ENCODE measurements around the gene CAMTA1.

The CAMTA1 gene

DNA sequence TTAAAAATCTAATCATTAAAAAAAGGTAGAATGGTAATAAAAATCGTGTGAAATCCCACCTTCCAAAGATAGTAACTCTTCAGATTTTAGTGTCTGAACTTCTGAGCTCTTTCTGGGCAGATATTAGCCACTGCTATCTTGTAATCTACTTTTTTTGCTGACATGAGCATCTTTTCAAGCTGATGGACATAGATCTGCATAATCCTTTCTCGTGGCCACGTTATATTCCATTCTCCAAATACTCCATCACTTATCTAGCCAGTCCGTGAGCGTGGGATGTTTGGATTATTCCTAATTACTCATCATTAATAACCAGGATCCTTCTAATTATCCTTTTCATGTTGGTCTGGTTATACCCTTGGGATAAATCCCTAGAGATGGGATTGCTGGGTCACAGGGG is 731.7 kb downstream of the CAMTA1 start:
- no peak for DNase-seq (ENCODE audit: low read depth)

DNA sequence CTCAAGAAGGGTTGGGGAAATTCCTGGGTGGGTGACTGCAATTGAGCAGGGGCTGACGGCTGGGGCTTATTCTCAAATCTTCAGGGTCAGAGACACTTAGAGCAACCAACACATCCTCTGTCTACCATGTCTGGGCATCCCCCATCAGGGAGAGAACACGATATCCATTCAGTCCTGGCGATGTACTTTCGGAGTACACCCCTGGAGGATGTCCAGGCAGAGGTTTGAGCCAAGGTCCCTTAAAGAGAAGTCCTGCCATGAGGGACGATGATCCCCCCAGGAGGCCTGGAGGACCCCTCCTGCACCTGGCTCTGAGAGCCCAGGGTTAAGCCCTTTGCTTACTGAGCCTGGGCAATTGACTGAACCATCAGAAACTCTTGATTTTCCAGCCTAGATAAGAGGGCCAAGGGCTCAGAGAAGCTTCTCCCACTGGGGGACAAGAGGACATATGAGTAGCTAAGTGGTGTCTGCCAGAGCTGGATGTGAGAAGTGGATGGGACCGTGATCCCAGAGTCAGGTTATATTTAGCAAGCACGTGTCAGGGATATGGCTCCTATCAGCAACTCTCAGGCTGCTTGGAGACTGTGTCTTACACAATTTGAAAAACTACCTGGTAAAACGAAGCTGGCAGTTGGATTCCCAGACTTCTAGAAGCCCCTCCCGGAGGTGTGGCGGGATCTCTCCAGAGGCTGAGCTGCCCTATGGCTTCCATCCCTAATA is 732.5 kb downstream of the CAMTA1 start:
- no peak for DNase-seq (ENCODE audit: low read depth)

- DNase-seq (ENCODE audit: low read depth), result no peak
Measured at GRCh38 chr1:7518411-7518810, 733.2 kb downstream of the CAMTA1 start.

GRCh38 chr1:7519181-7519860 is 734.1 kb downstream of the CAMTA1 start:
- no peak for DNase-seq (ENCODE audit: low read depth)

- no peak for DNase-seq (ENCODE audit: low read depth)
Measured at GRCh38 chr1:7519861-7520395, 734.7 kb downstream of the CAMTA1 start.

DNA sequence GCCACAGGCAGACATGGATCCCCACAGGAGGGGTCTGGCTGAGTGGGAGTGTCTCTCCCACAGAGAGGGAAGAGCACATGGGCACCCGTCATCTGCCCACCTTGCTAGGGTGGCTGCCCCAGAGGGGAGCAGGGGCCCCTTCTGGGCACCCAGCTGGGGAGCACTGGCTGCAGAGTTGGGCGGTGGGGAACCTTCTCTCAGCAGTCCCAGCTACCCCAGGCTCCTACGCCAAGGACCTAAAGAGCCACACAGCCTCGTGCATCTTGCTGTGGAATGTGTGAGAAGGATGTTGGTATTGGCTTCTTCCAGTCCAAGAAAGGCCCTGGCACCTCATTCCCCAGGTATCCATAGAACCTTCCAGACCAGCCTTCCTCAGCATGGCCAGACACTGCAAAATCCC is 735.2 kb downstream of the CAMTA1 start:
- DNase-seq (ENCODE audit: low read depth), result no peak

DNA sequence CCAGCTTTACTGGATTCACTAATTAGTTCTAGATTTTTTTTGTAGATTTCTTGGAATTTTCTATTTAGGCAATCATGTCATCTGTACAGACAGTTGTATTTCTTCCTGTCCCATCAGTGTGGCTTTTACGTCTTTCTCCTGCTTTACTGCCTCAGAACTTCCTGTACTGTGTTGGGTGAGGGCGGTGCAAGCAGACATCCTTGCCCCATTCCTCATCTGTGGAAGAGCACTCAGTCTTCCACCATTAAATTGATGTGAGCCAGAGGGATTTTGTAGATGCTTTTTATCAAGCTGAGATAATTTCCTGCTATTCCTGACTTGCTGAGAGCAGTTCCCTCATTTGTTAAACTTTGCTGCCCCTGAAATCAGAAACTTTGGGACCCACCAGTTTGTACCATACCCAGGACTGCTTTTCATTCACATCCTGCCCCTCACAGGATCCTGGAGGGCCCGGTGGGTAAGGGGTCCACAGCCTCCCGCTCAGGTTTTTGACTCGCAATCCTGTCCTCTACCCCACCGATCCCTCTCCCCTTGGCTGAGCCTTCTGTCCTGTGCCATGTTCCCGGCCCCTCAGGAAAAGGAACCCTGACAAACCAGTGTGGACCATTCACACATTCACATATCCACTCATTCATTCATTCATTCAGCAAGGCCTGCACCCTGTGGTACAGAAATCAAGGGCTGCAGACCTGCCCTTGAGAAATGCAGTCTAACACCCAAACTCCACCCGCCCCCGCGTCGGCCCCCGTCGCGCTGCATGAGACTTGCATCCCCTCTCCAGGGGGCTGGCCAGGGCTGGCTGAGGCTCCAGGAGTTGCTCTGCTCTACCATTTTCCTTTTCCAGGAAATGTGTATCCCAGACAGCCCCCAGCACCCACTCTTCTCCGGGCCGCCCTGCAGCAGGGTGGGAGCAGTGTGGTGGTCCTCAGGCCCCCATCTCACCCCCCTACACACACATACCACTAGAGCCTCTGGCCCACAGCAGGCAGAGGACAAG is 739.4 kb downstream of the CAMTA1 start:
- DNase-seq (ENCODE audit: low read depth), result no peak

DNA sequence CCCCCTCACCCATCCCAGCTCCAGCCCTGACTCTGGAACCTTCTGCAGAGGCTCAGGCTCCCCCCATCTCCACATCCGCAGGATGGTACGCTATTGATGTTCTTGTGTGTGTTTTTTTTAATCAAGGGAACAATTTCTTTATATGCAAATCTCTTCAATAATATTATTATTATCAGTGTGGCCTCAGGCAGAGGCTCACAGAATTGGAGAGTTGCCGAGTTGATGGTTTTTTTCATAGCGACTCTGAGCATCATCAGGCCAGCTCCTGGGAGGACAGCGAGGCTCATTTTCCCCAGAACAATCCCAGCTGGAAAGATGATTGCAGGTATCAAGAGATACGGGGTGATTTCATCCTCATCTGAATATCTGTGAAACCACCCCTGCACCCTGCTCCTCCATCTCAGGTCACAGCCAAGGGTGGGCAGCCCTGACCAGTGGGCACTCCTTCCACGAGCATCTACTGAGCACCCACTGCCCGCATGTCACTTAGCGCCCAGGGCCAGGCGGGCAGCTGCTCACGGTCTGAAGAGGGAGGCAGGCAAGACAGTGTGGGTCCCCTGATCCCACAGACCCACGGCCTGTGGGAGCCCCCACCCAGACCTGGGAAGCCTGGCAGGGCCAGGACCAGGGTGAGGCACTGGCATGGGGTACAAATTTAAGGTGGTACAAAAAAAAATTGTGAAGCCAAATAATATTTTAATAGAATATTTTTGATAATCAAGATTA is 740.2 kb downstream of the CAMTA1 start:
- DNase-seq (ENCODE audit: low read depth), result no peak

GRCh38 chr1:7526196-7526866 is 741.1 kb downstream of the CAMTA1 start:
- DNase-seq (ENCODE audit: low read depth), result no peak

DNA sequence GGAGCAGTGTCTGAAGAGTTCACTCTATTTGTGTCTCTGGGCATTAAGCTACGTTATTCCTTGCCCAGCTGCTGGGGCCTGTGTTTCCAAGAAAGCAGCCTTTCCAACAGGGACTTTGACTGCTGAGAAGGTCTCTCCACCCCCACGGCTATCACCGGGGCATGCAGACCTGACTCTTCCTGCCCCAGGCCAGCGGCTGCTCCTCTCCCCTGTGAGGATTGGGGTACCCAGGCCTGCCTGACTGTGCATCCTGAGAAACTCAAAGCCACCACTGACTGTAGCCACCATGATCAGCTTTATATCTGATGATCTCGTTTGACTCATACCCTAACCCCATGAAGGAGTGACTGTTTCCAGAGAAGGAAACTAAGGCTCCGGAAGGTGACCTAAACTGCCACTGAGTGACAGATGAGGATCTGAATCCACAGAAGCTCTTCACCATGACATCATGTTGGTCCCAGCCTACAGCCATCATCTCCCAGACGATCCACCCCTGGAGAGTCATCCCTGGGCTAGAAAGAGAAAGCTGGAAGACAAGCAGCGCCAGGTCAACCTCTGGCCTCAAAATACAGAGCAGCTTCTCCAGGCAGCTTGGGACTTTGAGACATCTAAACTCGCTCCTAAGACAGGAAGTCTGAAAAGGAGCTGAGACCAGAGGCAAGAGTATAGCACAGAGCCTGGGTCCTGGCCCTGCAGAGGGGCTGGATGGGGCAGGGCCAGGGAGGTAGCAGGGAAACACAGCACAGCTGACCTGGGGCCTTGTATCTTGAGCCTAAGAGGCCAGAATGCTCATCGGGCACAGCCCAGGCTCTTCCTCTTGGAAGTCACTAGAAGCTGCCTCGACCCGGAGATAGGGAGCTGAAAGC is 741.8 kb downstream of the CAMTA1 start:
- no peak for DNase-seq (ENCODE audit: low read depth)

- no peak for DNase-seq (ENCODE audit: low read depth)
Measured at GRCh38 chr1:7527733-7528045, 742.4 kb downstream of the CAMTA1 start.

- no peak for DNase-seq (ENCODE audit: low read depth)
Measured at GRCh38 chr1:7528386-7529198, 743.3 kb downstream of the CAMTA1 start.

DNA sequence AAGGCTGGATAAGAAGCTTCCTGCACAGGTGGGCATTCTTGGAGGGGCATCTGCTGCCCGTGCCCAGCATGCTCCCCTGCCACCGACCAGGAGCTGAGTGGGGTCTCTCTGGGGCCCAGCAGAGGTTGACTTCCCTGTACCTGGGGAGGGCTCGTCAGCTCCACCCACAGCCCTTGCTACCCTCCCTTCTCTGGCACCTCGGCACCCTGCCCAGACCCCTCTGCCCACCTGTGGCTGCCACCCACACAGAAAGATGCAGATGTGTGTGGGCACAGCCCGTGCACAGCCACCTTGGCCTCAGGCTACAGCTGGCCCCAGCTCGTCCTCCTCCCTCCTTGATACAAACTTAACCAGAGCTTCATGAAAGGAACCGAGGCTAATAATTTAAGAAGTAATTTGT is 744.7 kb downstream of the CAMTA1 start:
- no peak for DNase-seq (ENCODE audit: low read depth)

GRCh38 chr1:7531562-7532340 is 746.5 kb downstream of the CAMTA1 start:
- no peak for DNase-seq (ENCODE audit: low read depth)

GRCh38 chr1:7533006-7533405 is 747.8 kb downstream of the CAMTA1 start:
- no peak for DNase-seq (ENCODE audit: low read depth)

DNA sequence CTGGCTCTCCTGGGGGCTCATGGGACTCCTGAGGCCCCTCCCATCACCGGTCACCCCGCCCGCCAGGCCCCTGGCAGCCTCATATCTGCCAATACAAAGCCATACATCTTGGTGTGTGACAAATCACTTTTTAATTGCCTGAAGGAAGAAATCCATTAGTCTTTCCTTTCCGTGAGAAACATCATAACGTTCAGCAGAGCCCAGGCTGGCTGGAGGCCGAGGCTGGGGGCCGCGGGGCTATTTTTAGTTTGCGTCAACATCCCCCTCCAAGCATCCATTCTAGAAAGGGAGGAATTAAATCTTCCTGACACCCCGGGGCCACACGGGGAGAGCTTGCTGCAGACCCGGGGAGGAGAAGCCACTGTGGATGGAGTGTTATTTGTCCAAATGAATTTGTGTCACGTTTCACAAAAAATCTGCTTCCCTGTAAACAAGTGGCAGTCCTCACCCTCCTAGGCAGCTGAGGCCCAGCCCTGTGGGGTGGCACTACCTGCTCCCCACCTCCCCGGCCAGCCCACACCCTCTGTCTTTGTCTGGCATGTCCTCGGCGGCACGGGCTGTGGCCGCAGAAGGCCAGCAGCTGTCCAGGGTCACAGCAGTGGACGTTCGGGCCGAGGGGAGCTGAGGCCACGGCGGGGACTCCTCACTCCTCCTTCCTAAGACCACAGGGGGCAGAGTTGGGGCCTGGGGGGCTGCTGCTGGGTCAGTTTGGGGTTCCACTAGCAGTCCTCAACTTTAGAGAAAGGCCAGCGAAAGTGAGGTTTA is 749.0 kb downstream of the CAMTA1 start:
- no peak for DNase-seq (ENCODE audit: low read depth)

GRCh38 chr1:7535016-7535415 is 749.8 kb downstream of the CAMTA1 start:
- DNase-seq (ENCODE audit: low read depth), result no peak
